ENCODE data around the gene NCOR2.

GRCh38 chr12:124537525-124538193, 29.8 kb downstream of the NCOR2 start:
- TF ChIP-seq POLR2A (IDR thresholded peaks at IDR 0.05) (no peak), EP300 (IDR thresholded peaks at IDR 0.05) (no peak), CTCF (IDR thresholded peaks at IDR 0.05) (no peak)

Data from tibial nerve (tissue), 4 donors.